Prostate gland (tissue), 2 donors: ENCODE measurements around the gene DSG2. TPM values are rescaled to one million over a fixed set of nuclear protein-coding genes. Genes with fewer than 3 reads are reported as not detected.

ENCODE experiments used
- DNase-seq: peaks from one replicate; pipeline ENCODE4 v3.0.0-alpha.2; 2019; ENCODE audit warnings: low spot score
- H3K27ac ChIP-seq, 2 donors: fragments of 200-600 bp; sonication (generic); 2 replicates each; pipeline ENCODE4 v1.5.1; 2017 to 2019
- H3K27me3 ChIP-seq: fragments of 200-600 bp; sonication (generic); replicated peaks from 2 replicates; pipeline ENCODE4 v1.5.1; 2019; ENCODE audit not compliant: insufficient read depth
- H3K36me3 ChIP-seq, 2 donors: fragments of 200-600 bp; sonication (generic); 1 replicate in 1 of 2; 2 replicates in 1 of 2; pipeline versions ENCODE4 v1.5.1 to v1.8.1; 2017 to 2019
- H3K4me1 ChIP-seq: fragments of 200-600 bp; sonication (generic); replicated peaks from 2 replicates; pipeline ENCODE4 v1.5.1; 2019
- H3K4me3 ChIP-seq, 2 donors: fragments of 200-600 bp; sonication (generic); 2 replicates each; pipeline ENCODE4 v1.5.1; 2017 to 2019
- H3K9me3 ChIP-seq: fragments of 200-600 bp; sonication (generic); 2 replicates; pipeline ENCODE4 v1.5.1; 2017
- POLR2A ChIP-seq: fragments of 450-650 bp; IDR thresholded peaks from one replicate; pipeline ENCODE4 v1.6.1; 2016; ENCODE audit warnings: antibody characterized with exemption, mild to moderate bottlenecking
- POLR2AphosphoS5 ChIP-seq: sonication (generic); formaldehyde crosslinking; IDR thresholded peaks from one replicate; pipeline ENCODE4 v1.6.1; 2017; ENCODE audit warnings: antibody characterized with exemption
- WGBS: methylation state at CpG from one replicate; pipeline ENCODE4 v1.1.5; 2018; 5-methylcytosine and 5-hydroxymethylcytosine counted together
- intact Hi-C: fragments of 100-400 bp; cut with DNase I; formaldehyde crosslinking; loops from one replicate; pipeline ENCODE4 v1.14.2; 2022
- total RNA-seq, 2 donors: library from RNA; depleted of rRNA; stranded (reverse); fragments of >200 nt; gene quantifications; one replicate each; pipeline ENCODE4 v1.1.0, GENCODE V29; 2016
- TF ChIP-seq, protein P1 (sequence below), 4 experiments: fragments of 200-600 bp in 2 of 4; fragments of 450-650 bp in 2 of 4; sonication (generic) in 2 of 4; IDR thresholded peaks; 1 replicate in 3 of 4; 2 replicates in 1 of 4; pipeline ENCODE4 v1.5.1; 2016 to 2019; ENCODE audit warnings: antibody characterized with exemption in 4 of 4, mild to moderate bottlenecking in 2 of 4, moderate library complexity in 2 of 4

DSG2 gene
- total RNA-seq, 2 donors from 2014 or later = 19.5 to 63.2 TPM

DNA sequence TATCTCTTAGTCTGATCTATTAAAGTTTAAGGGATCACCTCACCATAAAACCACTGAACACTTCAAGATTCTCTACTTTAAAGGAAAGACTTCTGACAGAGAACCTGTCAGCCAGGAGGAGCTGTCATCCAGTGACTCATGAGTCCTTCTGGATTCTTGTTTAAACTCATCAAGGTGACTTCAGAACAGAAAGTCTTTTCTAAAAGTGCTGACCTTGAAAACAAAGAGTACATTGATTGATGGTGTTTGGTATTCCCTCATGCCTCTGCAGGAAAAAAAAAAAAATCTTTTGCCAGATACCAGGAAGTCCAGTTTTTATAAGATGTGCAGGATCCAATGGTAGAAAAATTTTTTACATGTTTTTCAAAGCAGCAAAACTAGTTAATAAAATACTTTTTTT lies 12.3 kb downstream of the DSG2 start:
- intact Hi-C loops = no loop called here

GRCh38 chr18:31511098-31511497 lies 13.1 kb downstream of the DSG2 start:
- no peaks in the 10 kb centered on the region for H3K4me1 ChIP-seq
- no peak overlapping the region for H3K27ac ChIP-seq
- no peaks in the 10 kb centered on the region for H3K36me3 ChIP-seq
- 72% methylated on average over 6 of the region's 6 CpGs for WGBS
- no peaks in the 10 kb centered on the region for H3K9me3 ChIP-seq
- intact Hi-C loops = no loop called here
- H3K4me3 ChIP-seq = no peak overlapping the region
- no peak for DNase-seq
- TF ChIP-seq POLR2AphosphoS5 = no peak
- TF ChIP-seq POLR2A = no peak
- TF ChIP-seq, protein P1, sequence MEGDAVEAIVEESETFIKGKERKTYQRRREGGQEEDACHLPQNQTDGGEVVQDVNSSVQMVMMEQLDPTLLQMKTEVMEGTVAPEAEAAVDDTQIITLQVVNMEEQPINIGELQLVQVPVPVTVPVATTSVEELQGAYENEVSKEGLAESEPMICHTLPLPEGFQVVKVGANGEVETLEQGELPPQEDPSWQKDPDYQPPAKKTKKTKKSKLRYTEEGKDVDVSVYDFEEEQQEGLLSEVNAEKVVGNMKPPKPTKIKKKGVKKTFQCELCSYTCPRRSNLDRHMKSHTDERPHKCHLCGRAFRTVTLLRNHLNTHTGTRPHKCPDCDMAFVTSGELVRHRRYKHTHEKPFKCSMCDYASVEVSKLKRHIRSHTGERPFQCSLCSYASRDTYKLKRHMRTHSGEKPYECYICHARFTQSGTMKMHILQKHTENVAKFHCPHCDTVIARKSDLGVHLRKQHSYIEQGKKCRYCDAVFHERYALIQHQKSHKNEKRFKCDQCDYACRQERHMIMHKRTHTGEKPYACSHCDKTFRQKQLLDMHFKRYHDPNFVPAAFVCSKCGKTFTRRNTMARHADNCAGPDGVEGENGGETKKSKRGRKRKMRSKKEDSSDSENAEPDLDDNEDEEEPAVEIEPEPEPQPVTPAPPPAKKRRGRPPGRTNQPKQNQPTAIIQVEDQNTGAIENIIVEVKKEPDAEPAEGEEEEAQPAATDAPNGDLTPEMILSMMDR (IDR thresholded peaks at IDR 0.05) = no peak
- H3K27me3 ChIP-seq = no peaks in the 10 kb centered on the region

More for the DNA sequence above, 12.3 kb downstream of the DSG2 start:
- Histone ChIP-seq H3K4me1 (no peaks in the 10 kb centered on the region), H3K4me3 (no peak overlapping the region), H3K9me3 (no peaks in the 10 kb centered on the region), H3K27me3 (no peaks in the 10 kb centered on the region), H3K36me3 (no peaks in the 10 kb centered on the region), H3K27ac (no peak overlapping the region)
- peak; percentile 40 for DNase-seq
- TF ChIP-seq POLR2AphosphoS5 = no peak
- TF ChIP-seq, protein P1 (IDR thresholded peaks at IDR 0.05) = no peak
- TF ChIP-seq POLR2A = no peak

DNA sequence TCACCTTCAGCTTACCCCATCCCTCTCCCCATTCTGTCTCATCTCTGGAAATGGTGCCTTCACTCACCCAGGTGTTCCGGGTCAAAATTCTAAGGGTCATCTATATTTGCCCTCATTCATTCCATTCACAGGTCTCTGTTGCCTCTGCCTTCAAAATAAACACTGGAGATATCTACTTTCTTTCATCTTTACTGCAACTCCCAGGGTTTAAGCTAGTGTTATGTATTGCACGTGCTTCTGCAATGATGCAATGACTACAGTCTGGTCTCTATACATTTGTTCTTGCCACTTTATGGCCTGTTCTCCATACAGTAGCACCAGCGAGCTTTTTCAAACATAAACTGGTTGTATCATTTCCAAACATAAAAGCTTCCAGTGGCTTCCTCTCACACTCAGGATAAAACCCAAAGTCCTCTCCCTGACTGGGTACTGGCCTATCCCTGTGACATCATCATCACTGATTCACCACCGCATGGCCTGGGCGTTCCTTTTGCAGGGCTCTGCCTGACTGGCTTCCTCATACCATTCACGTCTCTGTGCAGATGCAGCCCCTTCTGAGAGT lies 14.3 kb downstream of the DSG2 start:
- Histone ChIP-seq H3K36me3 (no peaks in the 10 kb centered on the region), H3K4me1 (no peaks in the 10 kb centered on the region), H3K27me3 (no peaks in the 10 kb centered on the region), H3K27ac (no peak overlapping the region), H3K9me3 (no peaks in the 10 kb centered on the region), H3K4me3 (no peak overlapping the region)
- intact Hi-C loops = no loop called here
- TF ChIP-seq POLR2AphosphoS5 (no peak), POLR2A (no peak)
- TF ChIP-seq, protein P1 (IDR thresholded peaks at IDR 0.05) = no peak
- 64% methylated on average over 6 of the region's 6 CpGs for WGBS
- no peak for DNase-seq

DNA sequence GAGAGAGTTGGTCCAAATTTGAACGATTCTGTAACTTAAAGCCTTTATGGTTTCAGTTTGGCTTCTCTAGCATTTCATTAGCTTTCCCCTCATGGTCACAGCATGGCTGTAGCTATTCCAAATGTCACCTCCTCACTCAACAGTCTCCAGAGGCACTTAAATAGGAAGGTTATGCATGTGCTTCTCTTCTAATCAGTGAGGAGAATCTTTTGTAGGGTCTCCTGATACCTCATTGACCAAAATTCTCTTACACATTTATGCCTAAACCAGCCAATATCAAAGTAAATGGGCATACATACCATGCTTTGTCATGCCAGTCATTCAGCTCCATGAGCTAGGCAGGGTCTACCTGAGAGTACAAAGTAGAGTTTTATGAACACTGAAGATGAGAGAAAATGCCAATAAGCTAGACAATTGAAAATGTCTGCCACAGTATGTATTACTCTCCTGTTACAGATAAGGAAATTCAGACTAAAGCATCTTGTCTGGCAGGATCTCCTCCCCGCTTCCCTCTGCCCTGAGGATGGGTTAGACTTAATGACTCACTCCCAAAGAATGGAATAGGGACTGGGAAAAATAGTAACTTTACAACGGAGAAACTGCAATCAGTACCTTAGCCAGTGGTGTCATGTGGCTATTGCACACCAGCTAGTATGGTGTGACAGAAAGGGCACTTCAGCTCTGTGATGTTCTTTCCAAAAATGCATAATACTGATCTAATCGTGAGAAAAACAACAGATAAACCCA lies 15.4 kb downstream of the DSG2 start:
- intact Hi-C loops = no loop called here
- H3K4me1 ChIP-seq = no peaks in the 10 kb centered on the region
- TF ChIP-seq, protein P1 (IDR thresholded peaks at IDR 0.05) = no peak
- TF ChIP-seq POLR2A (no peak), POLR2AphosphoS5 (no peak)
- H3K36me3 ChIP-seq = no peaks in the 10 kb centered on the region
- no peak overlapping the region for H3K4me3 ChIP-seq
- DNase-seq = no peak
- 58% methylated on average over 4 of the region's 4 CpGs for WGBS
- H3K27ac ChIP-seq = no peak overlapping the region
- no peaks in the 10 kb centered on the region for H3K27me3 ChIP-seq
- H3K9me3 ChIP-seq = no peaks in the 10 kb centered on the region

- no peaks in the 10 kb centered on the region for H3K27me3 ChIP-seq
- H3K36me3 ChIP-seq = no peaks in the 10 kb centered on the region
- H3K4me1 ChIP-seq = no peaks in the 10 kb centered on the region
- WGBS = 91% methylated on average over 3 of the region's 3 CpGs
- no peaks in the 10 kb centered on the region for H3K9me3 ChIP-seq
- no peak overlapping the region for H3K4me3 ChIP-seq
- intact Hi-C loops = no loop called here
- TF ChIP-seq, protein P1 (IDR thresholded peaks at IDR 0.05) = no peak
- no peak for DNase-seq
- H3K27ac ChIP-seq = no peak overlapping the region
Measured at GRCh38 chr18:31516437-31516836, 18.5 kb downstream of the DSG2 start.
